Measurements from ENCODE around the gene SEC61G.

DNA sequence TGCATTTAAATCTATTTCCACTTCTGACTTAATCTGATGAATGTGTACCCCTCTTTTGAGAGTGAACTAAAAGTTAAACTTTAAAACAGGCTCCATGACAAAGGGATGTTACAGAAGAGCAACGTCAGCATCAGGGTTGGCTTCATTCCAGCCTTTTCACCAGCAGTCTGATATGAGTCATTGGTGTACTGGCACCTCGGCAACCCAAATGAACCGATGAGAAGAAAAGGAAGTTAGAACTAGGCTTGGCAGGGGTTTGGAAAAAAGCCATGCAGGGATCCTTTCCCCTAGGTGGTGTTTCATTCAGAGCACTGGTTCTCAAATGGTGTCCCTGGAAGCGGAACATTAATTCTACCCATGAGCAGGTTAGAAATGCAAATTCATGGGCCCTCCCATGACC is 53.6 kb downstream of the SEC61G start:
- TF ChIP-seq, protein P1, sequence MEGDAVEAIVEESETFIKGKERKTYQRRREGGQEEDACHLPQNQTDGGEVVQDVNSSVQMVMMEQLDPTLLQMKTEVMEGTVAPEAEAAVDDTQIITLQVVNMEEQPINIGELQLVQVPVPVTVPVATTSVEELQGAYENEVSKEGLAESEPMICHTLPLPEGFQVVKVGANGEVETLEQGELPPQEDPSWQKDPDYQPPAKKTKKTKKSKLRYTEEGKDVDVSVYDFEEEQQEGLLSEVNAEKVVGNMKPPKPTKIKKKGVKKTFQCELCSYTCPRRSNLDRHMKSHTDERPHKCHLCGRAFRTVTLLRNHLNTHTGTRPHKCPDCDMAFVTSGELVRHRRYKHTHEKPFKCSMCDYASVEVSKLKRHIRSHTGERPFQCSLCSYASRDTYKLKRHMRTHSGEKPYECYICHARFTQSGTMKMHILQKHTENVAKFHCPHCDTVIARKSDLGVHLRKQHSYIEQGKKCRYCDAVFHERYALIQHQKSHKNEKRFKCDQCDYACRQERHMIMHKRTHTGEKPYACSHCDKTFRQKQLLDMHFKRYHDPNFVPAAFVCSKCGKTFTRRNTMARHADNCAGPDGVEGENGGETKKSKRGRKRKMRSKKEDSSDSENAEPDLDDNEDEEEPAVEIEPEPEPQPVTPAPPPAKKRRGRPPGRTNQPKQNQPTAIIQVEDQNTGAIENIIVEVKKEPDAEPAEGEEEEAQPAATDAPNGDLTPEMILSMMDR (IDR thresholded peaks at IDR 0.05) = no peak
- TF ChIP-seq, protein P2, sequence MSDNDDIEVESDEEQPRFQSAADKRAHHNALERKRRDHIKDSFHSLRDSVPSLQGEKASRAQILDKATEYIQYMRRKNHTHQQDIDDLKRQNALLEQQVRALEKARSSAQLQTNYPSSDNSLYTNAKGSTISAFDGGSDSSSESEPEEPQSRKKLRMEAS (IDR thresholded peaks at IDR 0.05) = no peak
- TF ChIP-seq NPAS2 (CRISPR knock-in tag; IDR thresholded peaks at IDR 0.05; ENCODE audit: borderline replicate concordance) (no peak), CEBPB (IDR thresholded peaks at IDR 0.05) (no peak), CHD4 (IDR thresholded peaks at IDR 0.05; ENCODE audit: borderline replicate concordance) (no peak), REST (IDR thresholded peaks at IDR 0.05) (no peak), MYC (IDR thresholded peaks at IDR 0.05; ENCODE audit: borderline replicate concordance, low read length) (no peak), POLR2A (IDR thresholded peaks at IDR 0.05; ENCODE audit: low read length) (no peak), GATA3 (IDR thresholded peaks at IDR 0.05; ENCODE audit: borderline replicate concordance) (no peak), HMGXB4 (CRISPR knock-in tag; IDR thresholded peaks at IDR 0.05; ENCODE audit: borderline replicate concordance) (no peak), TFCP2L1 (CRISPR knock-in tag; IDR thresholded peaks at IDR 0.05) (no peak)
- TF ChIP-seq, protein P3, sequence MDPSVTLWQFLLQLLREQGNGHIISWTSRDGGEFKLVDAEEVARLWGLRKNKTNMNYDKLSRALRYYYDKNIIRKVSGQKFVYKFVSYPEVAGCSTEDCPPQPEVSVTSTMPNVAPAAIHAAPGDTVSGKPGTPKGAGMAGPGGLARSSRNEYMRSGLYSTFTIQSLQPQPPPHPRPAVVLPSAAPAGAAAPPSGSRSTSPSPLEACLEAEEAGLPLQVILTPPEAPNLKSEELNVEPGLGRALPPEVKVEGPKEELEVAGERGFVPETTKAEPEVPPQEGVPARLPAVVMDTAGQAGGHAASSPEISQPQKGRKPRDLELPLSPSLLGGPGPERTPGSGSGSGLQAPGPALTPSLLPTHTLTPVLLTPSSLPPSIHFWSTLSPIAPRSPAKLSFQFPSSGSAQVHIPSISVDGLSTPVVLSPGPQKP (IDR thresholded peaks at IDR 0.05; ENCODE audit: low read depth, low read length) = no peak
- TF ChIP-seq, protein P4, sequence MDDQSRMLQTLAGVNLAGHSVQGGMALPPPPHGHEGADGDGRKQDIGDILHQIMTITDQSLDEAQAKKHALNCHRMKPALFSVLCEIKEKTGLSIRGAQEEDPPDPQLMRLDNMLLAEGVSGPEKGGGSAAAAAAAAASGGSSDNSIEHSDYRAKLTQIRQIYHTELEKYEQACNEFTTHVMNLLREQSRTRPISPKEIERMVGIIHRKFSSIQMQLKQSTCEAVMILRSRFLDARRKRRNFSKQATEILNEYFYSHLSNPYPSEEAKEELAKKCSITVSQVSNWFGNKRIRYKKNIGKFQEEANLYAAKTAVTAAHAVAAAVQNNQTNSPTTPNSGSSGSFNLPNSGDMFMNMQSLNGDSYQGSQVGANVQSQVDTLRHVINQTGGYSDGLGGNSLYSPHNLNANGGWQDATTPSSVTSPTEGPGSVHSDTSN (IDR thresholded peaks at IDR 0.05) = no peak
